OCI-LY7 (cell line): Measurements from ENCODE around the gene DDA1. TPM values are rescaled to one million over a fixed set of nuclear protein-coding genes. Genes with fewer than 3 reads are reported as not detected.
A peak's percentile ranks its signal among the peaks of the same experiment; 100 is the strongest.

ENCODE experiments used
- BruUV-seq: library from RNA; stranded (reverse); fragments of 400-500 nt; replicated peaks from 2 replicates; lab custom pipeline; 2021; lab: Mats Ljungman, UMichigan
- CTCF ChIA-PET: fragments of 300-600 bp; sonication (Branson Sonifier 250); formaldehyde crosslinking; loops from one replicate; lab custom pipeline; 2022; ENCODE audit warnings: antibody characterized with exemption; ENCODE audit not compliant: unreplicated experiment; lab: Charles Lee
- POLR2A ChIA-PET: fragments of 300-600 bp; sonication (Branson Sonifier 250); formaldehyde crosslinking; loops from one replicate; lab custom pipeline; 2022; ENCODE audit warnings: antibody characterized with exemption; lab: Charles Lee
- DNase-seq: peaks from one replicate; pipeline ENCODE4 v3.0.0-alpha.2; 2015; ENCODE audit warnings: low spot score
- H2AFZ ChIP-seq: fragments of 200-600 bp; sonication (generic), shearing (Covaris generic); 2 replicates; pipeline ENCODE4 v1.6.1; 2014; ENCODE audit warnings: mild to moderate bottlenecking, antibody characterized with exemption, low read length, moderate library complexity
- H3K27ac ChIP-seq: fragments of 200-600 bp; sonication (generic); 2 replicates; pipeline ENCODE4 v1.5.1; 2014; ENCODE audit warnings: mixed run types, low read depth, mild to moderate bottlenecking, moderate library complexity, low read length, inconsistent platforms; ENCODE audit not compliant: poor library complexity, severe bottlenecking
- H3K36me3 ChIP-seq: fragments of 200-600 bp; sonication (generic); 2 replicates; pipeline ENCODE4 v1.6.1; 2014; ENCODE audit warnings: mild to moderate bottlenecking, antibody characterized with exemption, low read length, moderate library complexity, mixed read lengths; ENCODE audit not compliant: insufficient read depth
- H3K4me1 ChIP-seq: fragments of 200-600 bp; sonication (generic); 2 replicates; pipeline ENCODE4 v1.5.1; 2014; ENCODE audit warnings: mild to moderate bottlenecking, low read length; ENCODE audit not compliant: insufficient read depth, poor library complexity, severe bottlenecking
- H3K4me2 ChIP-seq: fragments of 200-600 bp; sonication (generic); 2 replicates; pipeline ENCODE4 v1.6.1; 2014; ENCODE audit warnings: mild to moderate bottlenecking, low read length
- H3K4me3 ChIP-seq: fragments of 200-600 bp; sonication (generic); 2 replicates; pipeline ENCODE4 v1.5.1; 2014; ENCODE audit warnings: mild to moderate bottlenecking, low read depth, low read length; ENCODE audit not compliant: poor library complexity, severe bottlenecking
- H3K79me2 ChIP-seq: fragments of 200-600 bp; sonication (generic); 2 replicates; pipeline ENCODE4 v1.6.1; 2016; ENCODE audit warnings: low read depth, mild to moderate bottlenecking, low read length, moderate library complexity, mixed read lengths; ENCODE audit not compliant: insufficient read depth
- H3K9me2 ChIP-seq: fragments of 200-600 bp; sonication (generic); 2 replicates; pipeline ENCODE4 v1.6.1; 2016; ENCODE audit warnings: mild to moderate bottlenecking, low read length, mixed read lengths; ENCODE audit not compliant: insufficient read depth
- H3K9me3 ChIP-seq: fragments of 200-600 bp; sonication (generic); 2 replicates; pipeline ENCODE4 v1.6.1; 2014; ENCODE audit warnings: mild to moderate bottlenecking, mixed run types, low read length, mixed read lengths
- H4K20me1 ChIP-seq: fragments of 200-600 bp; sonication (generic); 2 replicates; pipeline ENCODE4 v1.6.1; 2014; ENCODE audit warnings: mild to moderate bottlenecking, antibody characterized with exemption, low read length, moderate library complexity, mixed read lengths; ENCODE audit not compliant: insufficient read depth
- EZH2phosphoT487 ChIP-seq: fragments of 200-600 bp; sonication (generic); IDR thresholded peaks from 2 replicates; pipeline ENCODE4 v1.6.1; 2018; ENCODE audit warnings: low read depth, borderline replicate concordance, mild to moderate bottlenecking, mixed run types, antibody characterized with exemption, low read length, moderate library complexity, mixed read lengths
- intact Hi-C: fragments of 100-400 bp; cut with micrococcal nuclease; formaldehyde crosslinking; loops from one replicate; pipeline ENCODE4 v1.10.0; 2022; ENCODE audit not compliant: unreplicated experiment
- total RNA-seq, 2 experiments: library from RNA; depleted of rRNA in 1 of 2; stranded (reverse); fragments of >200 nt in 1 of 2; shearing (Covaris generic) in 1 of 2; gene quantifications; 2 replicates each; pipeline ENCODE4 v1.2.3, GENCODE V29; 2014 to 2022
- TF ChIP-seq, protein P1 (sequence below): fragments of 200-600 bp; sonication (generic); conservative IDR thresholded peaks from 2 replicates; pipeline ENCODE4 v1.5.1; 2014; ENCODE audit warnings: mild to moderate bottlenecking, antibody characterized with exemption, low read length, moderate library complexity, mixed read lengths

Gene DDA1
- total RNA-seq, 2 experiments from 2014 or later: 36.6 to 48.8 TPM

- Histone ChIP-seq H3K27ac (peak overlapping the region; percentile 40), H3K4me1 (peaks cover 22% of the 10 kb centered on the region), H2AFZ (no peak overlapping the region), H3K9me3 (no peaks in the 10 kb centered on the region), H3K9me2 (no peaks in the 10 kb centered on the region), H3K79me2 (peaks cover 31% of the 10 kb centered on the region), H3K4me3 (peak overlapping the region; percentile 94), H3K36me3 (peaks cover 26% of the 10 kb centered on the region), H4K20me1 (0 out of 2 replicates have a peak, but pooled peaks cover 5% of the 10 kb centered on the region), H3K4me2 (peak overlapping the region; percentile 75)
- TF ChIP-seq, protein P1, sequence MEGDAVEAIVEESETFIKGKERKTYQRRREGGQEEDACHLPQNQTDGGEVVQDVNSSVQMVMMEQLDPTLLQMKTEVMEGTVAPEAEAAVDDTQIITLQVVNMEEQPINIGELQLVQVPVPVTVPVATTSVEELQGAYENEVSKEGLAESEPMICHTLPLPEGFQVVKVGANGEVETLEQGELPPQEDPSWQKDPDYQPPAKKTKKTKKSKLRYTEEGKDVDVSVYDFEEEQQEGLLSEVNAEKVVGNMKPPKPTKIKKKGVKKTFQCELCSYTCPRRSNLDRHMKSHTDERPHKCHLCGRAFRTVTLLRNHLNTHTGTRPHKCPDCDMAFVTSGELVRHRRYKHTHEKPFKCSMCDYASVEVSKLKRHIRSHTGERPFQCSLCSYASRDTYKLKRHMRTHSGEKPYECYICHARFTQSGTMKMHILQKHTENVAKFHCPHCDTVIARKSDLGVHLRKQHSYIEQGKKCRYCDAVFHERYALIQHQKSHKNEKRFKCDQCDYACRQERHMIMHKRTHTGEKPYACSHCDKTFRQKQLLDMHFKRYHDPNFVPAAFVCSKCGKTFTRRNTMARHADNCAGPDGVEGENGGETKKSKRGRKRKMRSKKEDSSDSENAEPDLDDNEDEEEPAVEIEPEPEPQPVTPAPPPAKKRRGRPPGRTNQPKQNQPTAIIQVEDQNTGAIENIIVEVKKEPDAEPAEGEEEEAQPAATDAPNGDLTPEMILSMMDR: no peak
- TF ChIP-seq EZH2phosphoT487: no peak
- intact Hi-C loops: loop anchor here (1.0 to 5.0 kb wide), 2 partner anchors 24 to 442 kb away; partner anchors contain the start of genes ANO8 and FCHO1
- no TSS peak for BruUV-seq
- ChIA-PET CTCF (no interaction called here), POLR2A (interaction anchor here (1.0 to 2.4 kb wide), 2 partner anchors 23 to 43 kb away, joined by 6 to 15 read pairs; partner anchors contain the start of gene BABAM1)
- DNase-seq: no peak
These were observed 650 bp downstream of the DDA1 start for GRCh38 chr19:17309965-17310461.

DNA sequence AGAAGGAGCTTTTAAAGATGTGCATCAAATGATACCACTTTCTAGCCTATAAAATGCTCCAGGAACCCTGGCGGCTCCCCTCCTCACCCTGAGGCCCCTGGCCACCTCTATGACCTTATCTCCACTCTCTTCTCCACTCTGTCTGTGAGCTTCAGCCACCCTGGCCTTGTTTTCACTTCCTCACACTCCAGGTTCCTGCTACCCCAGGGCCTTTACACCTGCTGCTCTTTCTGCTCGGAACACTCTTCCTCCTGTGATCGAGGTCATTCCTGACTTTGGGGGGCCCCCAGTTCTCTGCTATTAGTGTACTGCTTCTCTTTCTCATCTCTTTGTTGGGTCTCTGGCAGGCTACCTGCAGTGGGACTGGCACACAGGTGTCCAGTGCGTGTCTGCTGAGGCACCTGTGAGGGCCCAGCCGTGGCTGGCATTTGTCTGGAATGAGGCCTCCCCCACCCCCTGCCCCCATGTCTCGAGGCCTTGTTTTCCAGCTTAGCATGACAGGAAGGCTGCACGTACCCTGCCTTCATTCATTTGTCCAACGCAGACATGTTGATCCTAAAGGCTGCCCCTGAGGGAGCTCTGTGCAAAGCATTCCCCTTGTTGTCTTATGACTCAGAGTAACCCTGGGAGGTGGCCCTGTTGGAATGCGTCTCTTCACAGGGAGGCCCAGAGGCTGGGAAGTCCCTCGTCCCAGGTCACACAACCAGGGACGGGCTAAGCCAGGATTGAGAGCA, 2.3 kb downstream of the DDA1 start:
- peaks cover 37% of the 10 kb centered on the region for H3K36me3 ChIP-seq
- DNase-seq: no peak
- peaks cover 19% of the 10 kb centered on the region for H3K4me1 ChIP-seq
- H3K9me3 ChIP-seq: no peaks in the 10 kb centered on the region
- TF ChIP-seq, protein P1: no peak
- TF ChIP-seq EZH2phosphoT487: no peak
- H3K27ac ChIP-seq: no peak overlapping the region
- ChIA-PET POLR2A (no interaction called here), CTCF (no interaction called here)
- H2AFZ ChIP-seq: no peak overlapping the region
- BruUV-seq: no TSS peak
- no peak overlapping the region for H3K4me3 ChIP-seq
- H3K9me2 ChIP-seq: no peaks in the 10 kb centered on the region
- intact Hi-C loops: no loop called here
- peaks cover 25% of the 10 kb centered on the region for H3K79me2 ChIP-seq
- no peak overlapping the region for H3K4me2 ChIP-seq
- H4K20me1 ChIP-seq: 0 out of 2 replicates have a peak, but pooled peaks cover 5% of the 10 kb centered on the region
